C4-2B (cell line): ENCODE data around the gene EXD3.

Source experiments
- ZFX ChIP-seq: fragments of 450-650 bp; IDR thresholded peaks from 2 replicates; pipeline ENCODE4 v1.6.1; 2017
- TF ChIP-seq, protein P1 (sequence below): fragments of 450-650 bp; conservative IDR thresholded peaks from 2 replicates; pipeline ENCODE4 v1.5.1; 2017; ENCODE audit warnings: mild to moderate bottlenecking

DNA sequence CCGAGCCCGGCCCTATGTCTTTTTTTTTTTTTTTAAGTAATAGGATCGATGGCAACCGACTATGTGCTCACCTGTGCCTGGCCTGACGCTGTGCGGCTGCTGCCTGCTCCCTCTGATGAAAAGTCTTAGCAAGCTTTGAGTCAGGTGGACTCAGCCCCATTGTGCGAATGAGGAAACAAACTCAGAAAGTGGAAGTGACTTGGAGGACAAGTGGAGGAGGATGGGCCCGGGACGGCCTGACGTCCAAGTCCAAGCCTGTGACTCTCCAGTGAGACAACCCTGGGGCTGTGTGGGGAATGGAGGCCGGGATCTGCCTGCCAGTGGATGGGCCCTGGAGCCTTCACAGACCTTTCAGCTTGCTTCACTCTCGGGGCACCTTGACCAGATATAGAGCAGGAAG is 57.9 kb downstream of the EXD3 start:
- TF ChIP-seq, protein P1, sequence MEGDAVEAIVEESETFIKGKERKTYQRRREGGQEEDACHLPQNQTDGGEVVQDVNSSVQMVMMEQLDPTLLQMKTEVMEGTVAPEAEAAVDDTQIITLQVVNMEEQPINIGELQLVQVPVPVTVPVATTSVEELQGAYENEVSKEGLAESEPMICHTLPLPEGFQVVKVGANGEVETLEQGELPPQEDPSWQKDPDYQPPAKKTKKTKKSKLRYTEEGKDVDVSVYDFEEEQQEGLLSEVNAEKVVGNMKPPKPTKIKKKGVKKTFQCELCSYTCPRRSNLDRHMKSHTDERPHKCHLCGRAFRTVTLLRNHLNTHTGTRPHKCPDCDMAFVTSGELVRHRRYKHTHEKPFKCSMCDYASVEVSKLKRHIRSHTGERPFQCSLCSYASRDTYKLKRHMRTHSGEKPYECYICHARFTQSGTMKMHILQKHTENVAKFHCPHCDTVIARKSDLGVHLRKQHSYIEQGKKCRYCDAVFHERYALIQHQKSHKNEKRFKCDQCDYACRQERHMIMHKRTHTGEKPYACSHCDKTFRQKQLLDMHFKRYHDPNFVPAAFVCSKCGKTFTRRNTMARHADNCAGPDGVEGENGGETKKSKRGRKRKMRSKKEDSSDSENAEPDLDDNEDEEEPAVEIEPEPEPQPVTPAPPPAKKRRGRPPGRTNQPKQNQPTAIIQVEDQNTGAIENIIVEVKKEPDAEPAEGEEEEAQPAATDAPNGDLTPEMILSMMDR = no peak
- TF ChIP-seq ZFX = no peak
